ENCODE data around the gene CFAP73.

CFAP73 gene

GRCh38 chr12:113105606-113106271 lies 43.8 kb upstream of the CFAP73 start:
- H3K27ac ChIP-seq: no peak overlapping the region
- TF ChIP-seq ZFX (IDR thresholded peaks at IDR 0.05): no peak
- no peak for TF ChIP-seq CTCF (conservative IDR thresholded peaks at IDR 0.05)

GRCh38 chr12:113106361-113106760 lies 43.2 kb upstream of the CFAP73 start:
- no peak overlapping the region for H3K27ac ChIP-seq
- no peak for TF ChIP-seq ZFX (IDR thresholded peaks at IDR 0.05)
- no peak for TF ChIP-seq CTCF (conservative IDR thresholded peaks at IDR 0.05)

GRCh38 chr12:113108308-113108707 lies 41.2 kb upstream of the CFAP73 start:
- TF ChIP-seq ZFX (IDR thresholded peaks at IDR 0.05) (no peak), CTCF (conservative IDR thresholded peaks at IDR 0.05) (no peak)
- no peak overlapping the region for H3K27ac ChIP-seq

- TF ChIP-seq CTCF (conservative IDR thresholded peaks at IDR 0.05) (no peak), ZFX (IDR thresholded peaks at IDR 0.05) (no peak)
Measured at GRCh38 chr12:113109360-113109759, 40.2 kb upstream of the CFAP73 start.

GRCh38 chr12:113109872-113110599 lies 39.5 kb upstream of the CFAP73 start:
- H3K27ac ChIP-seq: no peak overlapping the region
- no peak for TF ChIP-seq ZFX (IDR thresholded peaks at IDR 0.05)
- no peak for TF ChIP-seq CTCF (conservative IDR thresholded peaks at IDR 0.05)

More at GRCh38 chr12:113109360-113109759, 40.2 kb upstream of the CFAP73 start:
- no peak overlapping the region for H3K27ac ChIP-seq

- TF ChIP-seq ZFX (IDR thresholded peaks at IDR 0.05) (no peak), CTCF (conservative IDR thresholded peaks at IDR 0.05) (no peak)
- no peak overlapping the region for H3K27ac ChIP-seq
Measured at GRCh38 chr12:113111247-113111646, 38.3 kb upstream of the CFAP73 start.
